ENCODE results near the gene TREM1.

DNA sequence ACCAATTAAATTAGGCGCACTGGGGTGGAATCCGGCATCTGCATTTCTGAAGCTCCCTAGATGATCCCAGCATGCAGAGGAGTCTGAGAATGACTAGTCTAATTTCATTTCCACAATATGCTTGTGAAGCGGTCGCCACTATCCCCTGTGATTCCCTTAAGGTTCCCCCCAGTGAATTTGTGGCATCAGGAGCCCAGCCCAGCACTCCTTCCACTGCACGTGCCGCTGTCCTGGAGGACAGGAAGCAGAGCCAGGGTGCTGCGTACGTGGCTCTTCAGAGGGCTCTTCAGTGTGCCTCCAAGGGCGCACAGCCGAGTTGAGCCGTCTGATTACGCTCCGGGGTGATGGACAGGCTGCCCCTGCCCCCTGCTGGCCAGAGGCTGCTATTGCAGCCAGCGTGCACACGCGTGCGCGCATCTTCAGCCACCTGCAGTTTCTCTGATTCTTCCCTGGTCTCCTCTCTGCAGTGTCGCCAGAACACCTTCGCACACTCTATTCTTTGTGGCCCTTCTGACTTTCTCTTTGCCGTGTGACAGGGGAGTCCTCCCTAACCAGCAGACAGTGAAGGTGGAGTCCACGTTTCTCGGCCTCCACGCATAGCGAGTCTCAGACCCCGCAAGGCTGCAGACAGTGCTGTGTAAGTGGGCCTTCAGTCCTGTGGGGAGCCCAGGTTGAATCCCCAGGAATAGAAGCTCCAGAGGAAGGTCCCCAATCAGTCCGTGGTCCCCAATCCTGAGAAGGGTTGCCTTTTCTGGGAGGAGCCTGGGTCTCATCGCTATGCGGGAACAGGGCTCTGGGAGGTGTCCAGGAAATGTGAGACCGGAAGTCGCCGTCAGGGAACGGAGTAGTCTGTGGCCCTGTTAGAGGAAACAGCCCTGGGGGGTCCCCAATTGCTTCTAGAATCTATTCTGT is 32.4 kb upstream of the TREM1 start:
- TF ChIP-seq, protein P1, sequence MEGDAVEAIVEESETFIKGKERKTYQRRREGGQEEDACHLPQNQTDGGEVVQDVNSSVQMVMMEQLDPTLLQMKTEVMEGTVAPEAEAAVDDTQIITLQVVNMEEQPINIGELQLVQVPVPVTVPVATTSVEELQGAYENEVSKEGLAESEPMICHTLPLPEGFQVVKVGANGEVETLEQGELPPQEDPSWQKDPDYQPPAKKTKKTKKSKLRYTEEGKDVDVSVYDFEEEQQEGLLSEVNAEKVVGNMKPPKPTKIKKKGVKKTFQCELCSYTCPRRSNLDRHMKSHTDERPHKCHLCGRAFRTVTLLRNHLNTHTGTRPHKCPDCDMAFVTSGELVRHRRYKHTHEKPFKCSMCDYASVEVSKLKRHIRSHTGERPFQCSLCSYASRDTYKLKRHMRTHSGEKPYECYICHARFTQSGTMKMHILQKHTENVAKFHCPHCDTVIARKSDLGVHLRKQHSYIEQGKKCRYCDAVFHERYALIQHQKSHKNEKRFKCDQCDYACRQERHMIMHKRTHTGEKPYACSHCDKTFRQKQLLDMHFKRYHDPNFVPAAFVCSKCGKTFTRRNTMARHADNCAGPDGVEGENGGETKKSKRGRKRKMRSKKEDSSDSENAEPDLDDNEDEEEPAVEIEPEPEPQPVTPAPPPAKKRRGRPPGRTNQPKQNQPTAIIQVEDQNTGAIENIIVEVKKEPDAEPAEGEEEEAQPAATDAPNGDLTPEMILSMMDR (IDR thresholded peaks at IDR 0.05) = peak; percentile 84 to 88 (median 88)
- no peak for TF ChIP-seq POLR2AphosphoS5 (IDR thresholded peaks at IDR 0.05; ENCODE audit: insufficient read depth in 1 of 2, low read depth in 1 of 2)

Data from vagina (tissue), 2 donors.